NB4 (cell line): ENCODE data around the gene INTS11.

ENCODE experiments used
- MYC ChIP-seq: IDR thresholded peaks from 2 replicates; pipeline ENCODE4 v1.6.1; 2011; ENCODE audit warnings: low read depth, low read length
- POLR2A ChIP-seq: IDR thresholded peaks from 2 replicates; pipeline ENCODE4 v1.6.1; 2011; ENCODE audit warnings: mild to moderate bottlenecking; ENCODE audit not compliant: insufficient read length; ENCODE audit errors: extremely low read depth
- TF ChIP-seq, protein P1 (sequence below): IDR thresholded peaks from one replicate; pipeline ENCODE4 v1.5.1; 2012; ENCODE audit warnings: low read depth, low read length
- TF ChIP-seq, protein P2 (sequence below): IDR thresholded peaks from 2 replicates; pipeline ENCODE4 v1.6.1; 2011; ENCODE audit warnings: low read depth, low read length

DNA sequence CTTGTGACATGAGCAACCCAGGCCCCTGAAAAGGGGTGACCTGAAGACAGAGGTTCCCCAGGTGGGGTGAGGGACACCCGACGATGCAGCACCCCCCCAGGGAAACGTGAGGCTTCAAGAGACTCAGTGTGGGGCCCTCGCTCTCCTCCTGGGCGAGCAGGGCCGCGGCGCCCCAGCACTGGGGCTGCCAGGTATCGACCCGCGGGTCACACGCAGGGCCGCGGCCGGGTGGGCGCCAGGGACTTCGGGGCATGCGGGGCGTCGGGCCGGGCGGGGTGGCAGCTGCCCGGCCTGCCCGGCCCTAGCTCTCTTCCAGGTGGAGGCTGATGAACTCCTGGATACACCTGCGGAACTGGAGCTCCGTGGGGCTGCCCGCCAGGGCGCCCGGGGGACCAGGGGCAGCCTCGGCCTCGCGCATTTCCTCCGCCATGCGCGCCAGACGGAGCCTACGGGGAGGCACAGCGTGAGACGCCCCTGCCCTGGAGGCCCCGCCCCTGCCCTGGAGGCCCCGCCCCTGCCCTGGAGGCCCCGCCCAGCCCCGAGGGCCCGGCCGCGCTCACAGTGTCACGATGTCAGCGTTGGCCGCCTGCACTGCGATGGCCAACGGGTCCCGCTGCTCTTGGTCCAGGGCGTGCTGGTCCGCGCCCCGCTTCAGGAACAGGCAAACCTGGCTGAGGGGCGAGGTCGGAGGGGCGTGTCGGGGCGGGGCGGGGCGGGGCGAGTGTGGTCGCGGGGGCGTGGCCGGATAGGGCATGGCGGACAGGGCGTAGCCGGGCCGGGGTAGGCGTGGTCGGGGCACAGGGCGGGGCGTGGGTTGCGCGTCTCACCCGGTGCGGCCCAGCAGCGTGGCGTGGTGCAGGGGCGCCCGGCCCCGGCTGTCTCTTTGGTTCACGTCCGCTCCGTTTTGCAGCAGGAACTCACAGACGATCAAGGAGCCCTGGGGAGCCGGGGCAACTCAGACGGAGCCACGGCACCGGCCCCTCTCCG, 30.9 kb downstream of the INTS11 start:
- TF ChIP-seq, protein P1, sequence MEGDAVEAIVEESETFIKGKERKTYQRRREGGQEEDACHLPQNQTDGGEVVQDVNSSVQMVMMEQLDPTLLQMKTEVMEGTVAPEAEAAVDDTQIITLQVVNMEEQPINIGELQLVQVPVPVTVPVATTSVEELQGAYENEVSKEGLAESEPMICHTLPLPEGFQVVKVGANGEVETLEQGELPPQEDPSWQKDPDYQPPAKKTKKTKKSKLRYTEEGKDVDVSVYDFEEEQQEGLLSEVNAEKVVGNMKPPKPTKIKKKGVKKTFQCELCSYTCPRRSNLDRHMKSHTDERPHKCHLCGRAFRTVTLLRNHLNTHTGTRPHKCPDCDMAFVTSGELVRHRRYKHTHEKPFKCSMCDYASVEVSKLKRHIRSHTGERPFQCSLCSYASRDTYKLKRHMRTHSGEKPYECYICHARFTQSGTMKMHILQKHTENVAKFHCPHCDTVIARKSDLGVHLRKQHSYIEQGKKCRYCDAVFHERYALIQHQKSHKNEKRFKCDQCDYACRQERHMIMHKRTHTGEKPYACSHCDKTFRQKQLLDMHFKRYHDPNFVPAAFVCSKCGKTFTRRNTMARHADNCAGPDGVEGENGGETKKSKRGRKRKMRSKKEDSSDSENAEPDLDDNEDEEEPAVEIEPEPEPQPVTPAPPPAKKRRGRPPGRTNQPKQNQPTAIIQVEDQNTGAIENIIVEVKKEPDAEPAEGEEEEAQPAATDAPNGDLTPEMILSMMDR: no peak
- TF ChIP-seq POLR2A: no peak
- TF ChIP-seq, protein P2, sequence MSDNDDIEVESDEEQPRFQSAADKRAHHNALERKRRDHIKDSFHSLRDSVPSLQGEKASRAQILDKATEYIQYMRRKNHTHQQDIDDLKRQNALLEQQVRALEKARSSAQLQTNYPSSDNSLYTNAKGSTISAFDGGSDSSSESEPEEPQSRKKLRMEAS: no peak
- no peak for TF ChIP-seq MYC
